SU-DHL-6 (cell line): ENCODE measurements around the gene NFE2L1.
A peak's percentile ranks its signal among the peaks of the same experiment; 100 is the strongest.

ENCODE experiments used
- H2AFZ ChIP-seq: fragments of 200-600 bp; sonication (generic); 2 replicates; pipeline ENCODE4 v1.6.1; 2014; ENCODE audit warnings: low read depth, mild to moderate bottlenecking, moderate library complexity, mixed read lengths, antibody characterized with exemption, low read length; ENCODE audit not compliant: severe bottlenecking
- H3F3A ChIP-seq: fragments of 200-600 bp; shearing (Covaris generic); 2 replicates; pipeline ENCODE4 v1.6.0; 2016; ENCODE audit warnings: antibody characterized with exemption, mild to moderate bottlenecking; ENCODE audit not compliant: insufficient read depth
- H3K27ac ChIP-seq: fragments of 200-600 bp; sonication (generic); 2 replicates; pipeline ENCODE4 v1.5.1; 2016; ENCODE audit warnings: low read depth, mild to moderate bottlenecking, low read length, moderate library complexity, mixed read lengths
- H3K27me3 ChIP-seq: fragments of 200-600 bp; sonication (generic), shearing (Covaris generic); 2 replicates; pipeline ENCODE4 v1.6.0; 2014; ENCODE audit warnings: mild to moderate bottlenecking, low read length
- H3K36me3 ChIP-seq: fragments of 200-600 bp; sonication (generic); 2 replicates; pipeline ENCODE4 v1.6.1; 2014; ENCODE audit warnings: mild to moderate bottlenecking, low read length, mixed read lengths
- H3K4me2 ChIP-seq: fragments of 300-600, 200-600 bp; shearing (Covaris generic), sonication (generic); 2 replicates; pipeline ENCODE4 v1.6.0; 2014; ENCODE audit warnings: low read length, low read depth, mild to moderate bottlenecking; ENCODE audit not compliant: poor library complexity, severe bottlenecking
- H3K4me3 ChIP-seq: fragments of 200-600 bp; sonication (generic); 2 replicates; pipeline ENCODE4 v1.5.1; 2014; ENCODE audit warnings: antibody characterized with exemption, low read length, mild to moderate bottlenecking, mixed read lengths; ENCODE audit not compliant: insufficient read depth, poor library complexity, severe bottlenecking
- H3K79me2 ChIP-seq: fragments of 200-600 bp; sonication (generic); 2 replicates; pipeline ENCODE4 v1.6.1; 2014; ENCODE audit warnings: mild to moderate bottlenecking, low read length, moderate library complexity; ENCODE audit not compliant: insufficient read depth
- H3K9ac ChIP-seq: fragments of 200-600 bp; sonication (generic); 2 replicates; pipeline ENCODE4 v1.7.0; 2014; ENCODE audit warnings: mild to moderate bottlenecking, low read length
- H3K9me2 ChIP-seq: fragments of 200-600 bp; sonication (generic); replicated peaks from 2 replicates; pipeline ENCODE4 v1.6.1; 2014; ENCODE audit warnings: low read length; ENCODE audit not compliant: insufficient read depth
- H3K9me3 ChIP-seq: fragments of 200-600 bp; sonication (generic); 2 replicates; pipeline ENCODE4 v1.6.1; 2014; ENCODE audit warnings: low read length, mixed read lengths; ENCODE audit not compliant: insufficient read depth
- H4K20me1 ChIP-seq: fragments of 200-600 bp; sonication (generic); 2 replicates; pipeline ENCODE4 v1.6.1; 2014; ENCODE audit warnings: low read depth, mild to moderate bottlenecking, antibody characterized with exemption, low read length, moderate library complexity, mixed read lengths
- EZH2phosphoT487 ChIP-seq: fragments of 200-600 bp; sonication (generic), shearing (Covaris generic); conservative IDR thresholded peaks from 2 replicates; pipeline ENCODE4 v1.6.1; 2018; ENCODE audit warnings: mild to moderate bottlenecking, antibody characterized with exemption, low read length, moderate library complexity, mixed read lengths
- TF ChIP-seq, protein P1 (sequence below): fragments of 200-600 bp; sonication (generic); IDR thresholded peaks from one replicate; pipeline ENCODE4 v1.5.1; 2017; ENCODE audit warnings: antibody characterized with exemption, mild to moderate bottlenecking, low read length, moderate library complexity; ENCODE audit not compliant: insufficient read depth, poor library complexity, severe bottlenecking

The NFE2L1 gene

DNA sequence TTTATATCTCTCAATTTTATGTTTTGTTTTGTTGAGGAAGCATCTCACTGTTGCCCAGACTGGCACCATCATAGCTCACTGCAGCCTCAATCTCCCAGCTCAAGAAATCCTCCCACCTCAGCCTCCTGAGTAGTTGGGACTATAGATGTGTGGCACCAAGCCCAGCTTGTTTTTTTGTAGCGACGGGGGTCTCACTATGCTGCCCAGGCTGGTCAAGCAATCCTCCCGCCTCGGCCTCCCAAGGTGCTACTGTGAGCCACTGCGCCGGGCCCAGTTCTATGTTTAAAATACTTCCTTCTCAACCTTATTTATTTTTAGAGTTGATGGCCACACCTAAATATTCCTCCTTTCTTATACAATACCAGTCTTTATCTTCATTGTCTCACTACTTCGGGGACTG is 1.9 kb upstream of the NFE2L1 start:
- Histone ChIP-seq H3K9ac (no peak overlapping the region), H3F3A (peaks cover 2% of the 10 kb centered on the region; the same call in 1 of the 2 replicates), H3K9me2 (no peaks in the 10 kb centered on the region), H3K9me3 (no peaks in the 10 kb centered on the region), H4K20me1 (no peaks in the 10 kb centered on the region), H3K27ac (no peak overlapping the region), H3K4me3 (no peak overlapping the region), H3K4me2 (peak overlapping the region; percentile 91), H3K27me3 (no peaks in the 10 kb centered on the region), H2AFZ (no peak overlapping the region), H3K79me2 (peaks cover 35% of the 10 kb centered on the region), H3K36me3 (no peaks in the 10 kb centered on the region)
- TF ChIP-seq EZH2phosphoT487 = no peak
- TF ChIP-seq, protein P1, sequence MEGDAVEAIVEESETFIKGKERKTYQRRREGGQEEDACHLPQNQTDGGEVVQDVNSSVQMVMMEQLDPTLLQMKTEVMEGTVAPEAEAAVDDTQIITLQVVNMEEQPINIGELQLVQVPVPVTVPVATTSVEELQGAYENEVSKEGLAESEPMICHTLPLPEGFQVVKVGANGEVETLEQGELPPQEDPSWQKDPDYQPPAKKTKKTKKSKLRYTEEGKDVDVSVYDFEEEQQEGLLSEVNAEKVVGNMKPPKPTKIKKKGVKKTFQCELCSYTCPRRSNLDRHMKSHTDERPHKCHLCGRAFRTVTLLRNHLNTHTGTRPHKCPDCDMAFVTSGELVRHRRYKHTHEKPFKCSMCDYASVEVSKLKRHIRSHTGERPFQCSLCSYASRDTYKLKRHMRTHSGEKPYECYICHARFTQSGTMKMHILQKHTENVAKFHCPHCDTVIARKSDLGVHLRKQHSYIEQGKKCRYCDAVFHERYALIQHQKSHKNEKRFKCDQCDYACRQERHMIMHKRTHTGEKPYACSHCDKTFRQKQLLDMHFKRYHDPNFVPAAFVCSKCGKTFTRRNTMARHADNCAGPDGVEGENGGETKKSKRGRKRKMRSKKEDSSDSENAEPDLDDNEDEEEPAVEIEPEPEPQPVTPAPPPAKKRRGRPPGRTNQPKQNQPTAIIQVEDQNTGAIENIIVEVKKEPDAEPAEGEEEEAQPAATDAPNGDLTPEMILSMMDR = no peak

DNA sequence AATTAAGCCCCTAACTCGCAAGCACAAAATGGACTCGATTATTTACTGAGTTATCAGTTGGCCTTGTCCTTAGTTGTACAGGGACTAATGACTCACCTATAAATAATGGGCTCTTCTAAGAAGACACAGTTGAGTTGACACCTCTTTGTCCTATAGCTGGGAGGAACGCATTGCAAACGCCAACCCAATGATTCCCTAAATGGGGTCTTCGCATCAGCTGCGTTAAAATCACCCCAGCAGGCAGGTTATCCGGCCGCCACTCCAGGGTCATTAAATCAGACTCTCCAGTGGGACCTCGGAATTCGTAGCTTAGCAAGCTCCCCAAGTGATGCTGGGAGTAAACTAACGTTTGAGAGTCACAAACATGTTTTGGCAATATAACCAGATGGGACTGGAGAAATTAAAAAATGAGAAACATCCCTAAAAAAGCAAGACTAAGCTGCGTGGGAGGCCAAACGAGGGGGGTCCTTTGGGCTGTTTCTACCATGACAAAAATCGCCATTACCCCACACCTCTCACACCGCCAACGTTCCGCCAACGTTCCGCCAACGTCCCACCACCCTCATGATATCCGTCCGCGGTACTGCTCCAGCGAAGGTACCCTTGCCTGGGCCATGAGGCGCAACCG is 932 bp upstream of the NFE2L1 start:
- Histone ChIP-seq H3K9me3 (no peaks in the 10 kb centered on the region), H3F3A (no peaks in the 10 kb centered on the region; the same call in 1 of the 2 replicates), H3K36me3 (no peaks in the 10 kb centered on the region), H3K9me2 (no peaks in the 10 kb centered on the region), H3K4me2 (peak overlapping the region; percentile 91), H3K9ac (peak overlapping the region; percentile 87), H4K20me1 (no peaks in the 10 kb centered on the region), H3K27me3 (no peaks in the 10 kb centered on the region), H3K4me3 (peak overlapping the region; percentile 79), H3K79me2 (peaks cover 44% of the 10 kb centered on the region), H3K27ac (peak overlapping the region; percentile 86), H2AFZ (peak overlapping the region; percentile 77)
- TF ChIP-seq, protein P1 = no peak
- TF ChIP-seq EZH2phosphoT487 = no peak

DNA sequence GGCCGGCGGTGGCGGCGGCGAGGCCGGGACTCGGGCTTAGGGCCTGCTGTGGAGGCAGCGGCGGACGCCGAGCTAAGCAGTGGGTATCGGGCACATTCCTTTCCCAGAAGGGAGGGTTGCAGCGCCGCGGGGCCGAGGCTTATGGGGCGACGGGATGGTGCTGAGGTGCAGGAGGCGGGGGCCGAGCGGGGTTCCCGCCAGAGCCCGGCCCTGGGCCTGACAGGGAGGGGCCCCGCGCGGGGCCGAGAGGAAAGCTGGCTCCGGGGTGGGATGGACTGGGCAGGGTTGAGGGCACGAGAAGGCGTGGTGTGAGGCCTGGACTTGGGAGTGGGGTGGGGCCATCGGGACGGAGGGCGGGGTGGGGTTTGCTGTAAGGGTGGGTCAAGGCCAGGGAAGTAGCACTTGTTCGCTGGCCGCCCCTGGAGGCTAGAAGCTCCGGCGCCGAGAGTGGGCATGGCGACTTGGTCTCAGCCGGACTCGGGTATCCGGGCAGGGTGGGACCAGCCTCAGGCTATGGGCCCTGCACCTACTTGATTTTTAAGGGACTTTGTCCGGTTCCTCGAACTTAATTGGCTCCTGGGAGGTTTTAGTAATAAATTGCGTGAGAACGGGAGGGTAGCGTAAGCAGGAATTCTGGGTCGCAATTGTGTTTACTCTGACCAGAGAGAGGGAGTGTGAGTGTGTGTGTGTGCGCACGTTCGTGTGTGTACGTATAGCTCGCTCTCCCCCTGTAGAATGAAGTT is 396 bp downstream of the NFE2L1 start:
- no peaks in the 10 kb centered on the region for H3K9me3 ChIP-seq
- peak overlapping the region; percentile 86 for H3K27ac ChIP-seq
- H3K4me3 ChIP-seq = peak overlapping the region; percentile 96

More for the DNA sequence above, 396 bp downstream of the NFE2L1 start:
- no peaks in the 10 kb centered on the region for H4K20me1 ChIP-seq
- H2AFZ ChIP-seq = peak overlapping the region; percentile 47
- no peaks in the 10 kb centered on the region for H3K36me3 ChIP-seq
- H3K9me2 ChIP-seq = no peaks in the 10 kb centered on the region
- peak overlapping the region; percentile 79 for H3K4me2 ChIP-seq
- H3K9ac ChIP-seq = peak overlapping the region; percentile 87
- no peaks in the 10 kb centered on the region for H3K27me3 ChIP-seq
- peaks cover 3% of the 10 kb centered on the region; the same call in 1 of the 2 replicates for H3F3A ChIP-seq
- H3K79me2 ChIP-seq = peaks cover 53% of the 10 kb centered on the region
- no peak for TF ChIP-seq EZH2phosphoT487
- TF ChIP-seq, protein P1 = no peak
